ENCODE data around the gene VIT.

The VIT gene

DNA sequence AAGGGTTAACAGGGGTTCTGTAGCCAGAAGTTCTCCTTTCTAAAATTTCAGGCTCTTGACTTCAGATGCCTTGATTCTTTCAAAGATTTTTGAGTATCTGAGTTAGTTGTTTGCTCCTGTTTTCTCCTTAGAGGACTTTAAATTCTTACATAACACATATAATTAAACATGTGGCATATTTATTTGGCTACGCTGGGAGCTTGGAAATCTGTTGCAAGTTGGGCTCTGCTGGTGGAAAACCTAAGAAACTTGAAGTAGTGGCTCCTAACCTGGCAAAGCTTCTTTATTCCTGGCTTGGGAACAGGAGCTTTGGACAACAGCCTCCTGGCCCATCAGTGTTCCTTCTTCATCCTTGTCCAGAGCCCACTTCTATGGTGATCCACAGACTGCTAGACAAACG, 72.6 kb downstream of the VIT start:
- DNase-seq (ENCODE audit: low read depth in 2 of 2) = no peak

- DNase-seq (ENCODE audit: low read depth in 2 of 2) = peak; percentile 15 to 17
Measured at GRCh38 chr2:36770542-36771287, 74.2 kb downstream of the VIT start.

GRCh38 chr2:36771671-36772070, 75.2 kb downstream of the VIT start:
- DNase-seq (ENCODE audit: low read depth in 2 of 2) = no peak

- no peak for DNase-seq (ENCODE audit: low read depth in 2 of 2)
Measured at GRCh38 chr2:36773947-36774346, 77.4 kb downstream of the VIT start.

- no peak for DNase-seq (ENCODE audit: low read depth in 2 of 2)
Measured at GRCh38 chr2:36775261-36775660, 78.8 kb downstream of the VIT start.

- no peak for DNase-seq (ENCODE audit: low read depth in 2 of 2)
Measured at GRCh38 chr2:36775806-36776205, 79.3 kb downstream of the VIT start.

DNA sequence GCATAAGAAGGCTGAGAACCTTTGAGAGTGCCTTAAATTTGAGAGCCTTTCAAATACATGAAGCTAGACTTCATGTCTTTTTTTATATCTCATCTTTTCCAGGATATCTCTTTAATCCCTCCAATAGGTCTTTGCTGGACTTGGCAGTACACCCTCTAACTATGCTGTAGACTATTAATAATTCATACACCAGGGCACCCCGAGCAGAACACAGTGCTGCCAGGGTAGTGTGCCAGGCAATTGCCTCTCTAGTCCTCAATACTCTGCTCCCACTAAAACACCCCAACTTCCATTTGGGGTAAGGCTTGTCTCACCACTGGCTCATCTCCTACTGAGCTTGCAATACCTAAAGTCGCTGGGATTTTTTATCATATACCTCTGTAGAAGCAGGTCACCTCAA, 80.8 kb downstream of the VIT start:
- DNase-seq (ENCODE audit: low read depth in 2 of 2) = no peak

DNA sequence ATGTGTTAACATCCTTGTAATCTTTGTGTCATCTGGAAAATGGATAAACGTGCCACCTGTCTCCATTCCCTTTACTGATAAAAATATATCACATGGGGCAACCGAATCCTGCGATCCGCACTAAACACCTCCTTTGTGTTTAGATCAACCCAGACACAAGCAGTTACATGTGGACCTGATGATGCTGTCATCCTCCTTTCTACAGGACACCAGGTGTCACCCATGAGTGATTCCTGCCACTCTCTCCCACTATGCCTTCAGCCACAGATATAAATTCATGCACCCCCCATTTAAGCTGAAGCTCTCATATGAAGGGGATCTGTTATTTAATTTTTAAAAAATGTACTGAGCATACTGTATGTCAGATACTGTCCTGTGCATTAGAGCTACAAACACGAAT, 81.3 kb downstream of the VIT start:
- no peak for DNase-seq (ENCODE audit: low read depth in 2 of 2)

GRCh38 chr2:36779462-36779861, 83.0 kb downstream of the VIT start:
- DNase-seq (ENCODE audit: low read depth in 2 of 2) = no peak

- no peak for DNase-seq (ENCODE audit: low read depth in 2 of 2)
Measured at GRCh38 chr2:36780231-36780839, 83.8 kb downstream of the VIT start.

DNA sequence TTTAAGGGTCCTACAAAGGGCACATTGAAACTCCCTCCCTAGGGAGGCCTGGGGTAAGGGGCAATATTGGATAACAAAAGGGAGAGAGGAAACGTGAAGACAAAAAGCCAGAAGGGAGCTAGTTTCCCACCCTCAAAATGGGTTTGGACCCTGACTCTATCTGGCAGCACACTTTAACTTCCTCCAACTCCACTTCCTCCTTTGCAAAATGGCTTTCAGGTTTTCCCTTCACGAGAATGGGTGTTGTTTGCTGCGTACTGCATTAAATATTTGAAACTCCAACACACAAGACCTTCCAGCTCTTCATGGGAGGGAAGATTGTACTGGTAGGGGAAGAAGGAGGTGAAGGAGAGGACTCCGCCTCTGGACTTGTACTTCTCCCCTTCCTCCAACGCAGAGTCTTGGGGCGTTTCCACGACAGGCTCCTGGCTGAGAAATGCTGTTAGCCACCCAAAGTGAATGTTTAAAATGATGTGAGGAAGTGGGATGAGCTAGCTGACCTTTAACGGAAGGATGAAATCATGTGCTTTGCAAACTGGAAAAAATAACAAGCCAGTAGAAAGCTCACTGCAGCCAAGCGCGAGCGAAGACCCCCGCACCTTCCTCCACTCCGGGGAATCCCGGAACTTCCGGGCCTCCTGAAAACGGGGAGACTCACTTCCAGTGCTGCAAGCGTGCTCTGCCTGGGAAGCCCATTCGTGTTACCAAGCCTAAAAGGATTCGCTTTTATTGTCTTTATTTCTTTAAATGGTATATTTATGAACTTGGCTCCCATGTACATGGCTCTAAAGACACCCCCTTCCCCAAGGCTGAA, 85.6 kb downstream of the VIT start:
- DNase-seq (ENCODE audit: low read depth in 2 of 2) = no peak

DNA sequence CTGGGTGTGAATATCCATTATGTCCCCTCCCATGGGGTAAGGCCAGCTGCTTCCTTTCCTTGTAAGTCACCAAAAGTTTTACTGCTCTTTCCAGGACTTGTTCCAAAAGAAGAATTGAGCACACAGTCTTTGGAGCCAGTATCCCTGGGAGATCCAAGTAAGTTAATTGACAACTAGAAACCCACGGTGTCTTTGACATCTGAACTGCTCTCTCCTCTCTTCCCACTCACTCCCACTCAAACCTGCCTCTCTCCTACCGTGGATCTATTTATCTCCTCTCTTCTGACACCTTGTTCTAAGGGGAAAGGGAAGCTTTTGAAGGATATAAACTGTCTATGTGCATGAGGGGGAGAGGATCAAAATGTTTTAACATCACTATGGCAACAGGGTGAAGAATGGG, 86.7 kb downstream of the VIT start:
- no peak for DNase-seq (ENCODE audit: low read depth in 2 of 2)

- DNase-seq (ENCODE audit: low read depth in 2 of 2) = peak; percentile 21 to 42
Measured at GRCh38 chr2:36785179-36785795, 88.8 kb downstream of the VIT start.

DNA sequence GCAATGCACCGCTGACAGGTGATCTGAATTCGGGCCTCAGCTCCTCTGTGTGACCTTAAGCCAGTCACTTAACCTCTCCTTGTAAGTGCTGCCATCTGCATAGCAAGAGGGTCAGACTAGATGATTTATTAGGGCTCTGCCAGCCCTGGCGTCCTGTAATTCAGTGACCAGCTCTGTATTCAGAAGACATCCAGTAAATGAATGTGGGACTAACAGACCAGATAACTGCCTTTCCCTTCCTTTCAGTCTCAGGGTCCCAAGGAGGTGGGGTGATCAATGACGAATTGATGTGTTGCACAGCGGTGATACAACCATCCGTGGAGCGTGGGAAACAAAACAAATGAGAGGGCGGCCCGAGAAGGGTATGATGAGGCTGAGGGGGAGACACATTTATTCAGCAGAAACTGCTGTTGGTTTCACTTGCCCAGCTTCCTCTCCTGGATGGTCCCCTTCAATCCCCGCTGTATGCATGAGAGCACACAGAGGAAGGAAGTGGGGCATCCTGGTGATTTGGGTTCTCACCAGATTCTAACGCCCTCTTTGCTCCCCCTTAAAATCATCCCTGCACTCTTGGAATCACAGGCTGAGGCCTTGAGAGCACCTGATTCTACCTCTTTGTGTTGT, 92.8 kb downstream of the VIT start:
- DNase-seq (ENCODE audit: low read depth in 2 of 2) = no peak

- no peak for DNase-seq (ENCODE audit: low read depth in 2 of 2)
Measured at GRCh38 chr2:36792951-36793350, 96.4 kb downstream of the VIT start.

GRCh38 chr2:36797324-36798070, 101.0 kb downstream of the VIT start:
- no peak for DNase-seq (ENCODE audit: low read depth in 2 of 2)

DNA sequence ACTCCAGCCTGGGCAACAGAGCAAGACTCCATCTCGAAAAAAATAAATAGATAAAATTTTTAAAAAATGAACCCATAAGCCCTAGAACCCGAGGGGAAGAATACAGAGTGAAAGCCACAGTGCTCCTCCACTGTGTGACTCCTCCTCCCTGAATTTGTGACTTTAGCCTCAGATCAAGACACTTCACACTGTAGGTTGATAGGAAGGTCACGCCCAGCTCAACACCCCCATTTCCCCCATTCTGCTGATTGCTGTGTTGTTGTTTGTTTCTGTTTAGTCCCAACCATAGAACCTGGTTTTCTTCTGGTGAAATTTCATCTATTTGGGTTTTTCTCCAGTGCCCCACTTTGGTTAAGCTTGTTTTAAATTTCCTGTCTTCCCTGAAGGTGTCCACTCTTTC, 102.2 kb downstream of the VIT start:
- DNase-seq (ENCODE audit: low read depth in 2 of 2) = no peak

- peak; percentile 40 to 41 for DNase-seq (ENCODE audit: low read depth in 2 of 2)
Measured at GRCh38 chr2:36800381-36800780, 103.9 kb downstream of the VIT start.

DNA sequence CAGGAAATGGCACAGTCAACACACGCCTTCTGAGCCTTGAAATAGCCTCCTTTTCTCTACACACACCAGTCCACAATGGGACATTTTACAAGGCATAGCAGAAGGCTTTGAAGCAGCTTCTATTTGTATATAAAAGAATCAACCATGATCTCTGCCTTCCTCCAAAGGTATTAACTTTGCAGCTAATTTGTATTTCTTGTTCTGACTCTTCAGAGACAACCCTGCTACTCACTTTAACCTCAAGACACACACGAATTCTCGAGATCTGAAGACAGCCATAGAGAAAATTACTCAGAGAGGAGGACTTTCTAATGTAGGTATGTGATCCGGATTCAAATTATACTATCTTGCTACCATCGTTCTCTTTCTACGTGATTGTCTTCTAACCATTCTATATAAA, 104.6 kb downstream of the VIT start:
- no peak for DNase-seq (ENCODE audit: low read depth in 2 of 2)

GRCh38 chr2:36802952-36803351, 106.4 kb downstream of the VIT start:
- DNase-seq (ENCODE audit: low read depth in 2 of 2) = no peak

- no peak for DNase-seq (ENCODE audit: low read depth in 2 of 2)
Measured at GRCh38 chr2:36805635-36806224, 109.2 kb downstream of the VIT start.
